A549 (cell line): ENCODE data around the gene SEC14L6.

Experiments used
- CTCF ChIP-seq: fragments of >200 bp; sonication (Bioruptor Twin); formaldehyde crosslinking; IDR thresholded peaks from 3 replicates; pipeline ENCODE4 v1.5.1; 2016
- EP300 ChIP-seq, 2 experiments: fragments of >200 bp; sonication (Bioruptor Twin); formaldehyde crosslinking; IDR thresholded peaks; 2 replicates in 1 of 2; 3 replicates in 1 of 2; pipeline ENCODE4 v1.6.1; 2016 to 2017
- FOSL2 ChIP-seq, 2 experiments: fragments of 450-650 bp in 1 of 2; fragments of >200 bp in 1 of 2; sonication (Bioruptor Twin) in 1 of 2; formaldehyde crosslinking; IDR thresholded peaks; 2 replicates each; pipeline versions ENCODE4 v1.5.0 to v1.6.1; 2016 to 2020; ENCODE audit warnings: mild to moderate bottlenecking in 1 of 2, moderate library complexity in 1 of 2
- HOXB5 ChIP-seq: fragments of 250-450 bp; sonication (Bioruptor Pico); IDR thresholded peaks from 2 replicates; pipeline ENCODE4 v1.5.0; 2020; ENCODE audit warnings: mild to moderate bottlenecking, moderate library complexity
- POLR2A ChIP-seq: IDR thresholded peaks from 2 replicates; pipeline ENCODE4 v1.6.1; 2012; ENCODE audit warnings: mild to moderate bottlenecking, low read length
- RAD21 ChIP-seq, 2 experiments: fragments of >200 bp in 1 of 2; sonication (Bioruptor Twin) in 1 of 2; formaldehyde crosslinking in 1 of 2; IDR thresholded peaks in 1 of 2; conservative IDR thresholded peaks in 1 of 2; 2 replicates in 1 of 2; 3 replicates in 1 of 2; pipeline ENCODE4 v1.6.1; 2012 to 2018; ENCODE audit warnings: inconsistent platforms in 1 of 2
- TF ChIP-seq, protein P1 (sequence below): fragments of 200-600 bp; sonication (generic); IDR thresholded peaks from 2 replicates; pipeline ENCODE4 v1.6.1; 2016; ENCODE audit warnings: antibody characterized with exemption, mild to moderate bottlenecking, moderate library complexity
- TF ChIP-seq, protein P2 (sequence below): IDR thresholded peaks from 2 replicates; pipeline ENCODE4 v1.6.1; 2012

DNA sequence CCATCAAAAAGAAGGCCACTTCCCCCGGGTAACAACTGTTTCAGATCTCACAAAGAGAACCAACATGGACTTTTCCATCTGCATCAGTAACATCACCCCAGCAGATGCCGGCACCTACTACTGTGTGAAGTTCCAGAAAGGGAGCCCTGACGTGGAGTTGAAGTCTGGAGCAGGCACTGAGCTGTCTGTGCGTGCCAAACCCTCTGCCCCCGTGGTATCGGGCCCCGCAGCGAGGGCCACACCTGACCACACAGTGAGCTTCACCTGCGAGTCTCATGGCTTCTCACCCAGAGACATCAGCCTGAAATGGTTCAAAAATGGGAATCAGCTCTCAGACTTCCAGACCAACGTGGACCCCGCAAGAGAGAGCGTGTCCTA, 3.7 kb downstream of the SEC14L6 start:
- TF ChIP-seq RAD21 (conservative IDR thresholded peaks at IDR 0.05 in 1 of 2, IDR thresholded peaks at IDR 0.05 in 1 of 2): no peak
- TF ChIP-seq CTCF: no peak
- TF ChIP-seq, protein P1, sequence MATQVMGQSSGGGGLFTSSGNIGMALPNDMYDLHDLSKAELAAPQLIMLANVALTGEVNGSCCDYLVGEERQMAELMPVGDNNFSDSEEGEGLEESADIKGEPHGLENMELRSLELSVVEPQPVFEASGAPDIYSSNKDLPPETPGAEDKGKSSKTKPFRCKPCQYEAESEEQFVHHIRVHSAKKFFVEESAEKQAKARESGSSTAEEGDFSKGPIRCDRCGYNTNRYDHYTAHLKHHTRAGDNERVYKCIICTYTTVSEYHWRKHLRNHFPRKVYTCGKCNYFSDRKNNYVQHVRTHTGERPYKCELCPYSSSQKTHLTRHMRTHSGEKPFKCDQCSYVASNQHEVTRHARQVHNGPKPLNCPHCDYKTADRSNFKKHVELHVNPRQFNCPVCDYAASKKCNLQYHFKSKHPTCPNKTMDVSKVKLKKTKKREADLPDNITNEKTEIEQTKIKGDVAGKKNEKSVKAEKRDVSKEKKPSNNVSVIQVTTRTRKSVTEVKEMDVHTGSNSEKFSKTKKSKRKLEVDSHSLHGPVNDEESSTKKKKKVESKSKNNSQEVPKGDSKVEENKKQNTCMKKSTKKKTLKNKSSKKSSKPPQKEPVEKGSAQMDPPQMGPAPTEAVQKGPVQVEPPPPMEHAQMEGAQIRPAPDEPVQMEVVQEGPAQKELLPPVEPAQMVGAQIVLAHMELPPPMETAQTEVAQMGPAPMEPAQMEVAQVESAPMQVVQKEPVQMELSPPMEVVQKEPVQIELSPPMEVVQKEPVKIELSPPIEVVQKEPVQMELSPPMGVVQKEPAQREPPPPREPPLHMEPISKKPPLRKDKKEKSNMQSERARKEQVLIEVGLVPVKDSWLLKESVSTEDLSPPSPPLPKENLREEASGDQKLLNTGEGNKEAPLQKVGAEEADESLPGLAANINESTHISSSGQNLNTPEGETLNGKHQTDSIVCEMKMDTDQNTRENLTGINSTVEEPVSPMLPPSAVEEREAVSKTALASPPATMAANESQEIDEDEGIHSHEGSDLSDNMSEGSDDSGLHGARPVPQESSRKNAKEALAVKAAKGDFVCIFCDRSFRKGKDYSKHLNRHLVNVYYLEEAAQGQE: no peak
- TF ChIP-seq EP300 (IDR thresholded peaks at IDR 0.05): no peak
- no peak for TF ChIP-seq HOXB5 (CRISPR knock-in tag)
- TF ChIP-seq, protein P2, sequence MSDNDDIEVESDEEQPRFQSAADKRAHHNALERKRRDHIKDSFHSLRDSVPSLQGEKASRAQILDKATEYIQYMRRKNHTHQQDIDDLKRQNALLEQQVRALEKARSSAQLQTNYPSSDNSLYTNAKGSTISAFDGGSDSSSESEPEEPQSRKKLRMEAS: no peak
- no peak for TF ChIP-seq POLR2A
- TF ChIP-seq FOSL2 (IDR thresholded peaks at IDR 0.05): no peak
- no peak for TF ChIP-seq FOSL2 (CRISPR knock-in tag; IDR thresholded peaks at IDR 0.05)
